Neural progenitor cell (in vitro differentiated cells): ENCODE measurements around the gene EIF3I. TPM values are rescaled to one million over a fixed set of nuclear protein-coding genes. Genes with fewer than 3 reads are reported as not detected.
A peak's percentile ranks its signal among the peaks of the same experiment; 100 is the strongest.

Experiments used
- DNase-seq: peaks from one replicate; pipeline ENCODE4 v3.0.0-alpha.2; 2016; ENCODE audit warnings: low spot score
- H2AFZ ChIP-seq: fragments of 200-600 bp; sonication (generic); replicated peaks from 2 replicates; pipeline ENCODE4 v1.6.1; 2016; ENCODE audit warnings: antibody characterized with exemption
- H3F3A ChIP-seq: fragments of 200-600 bp; sonication (generic); 2 replicates; pipeline ENCODE4 v1.6.1; 2016; ENCODE audit warnings: antibody characterized with exemption, low read depth
- H3K27ac ChIP-seq: fragments of 200-600 bp; sonication (generic); 2 replicates; pipeline ENCODE4 v1.5.1; 2016; ENCODE audit warnings: mild to moderate bottlenecking
- H3K27me3 ChIP-seq: fragments of 200-600 bp; sonication (generic); 2 replicates; pipeline ENCODE4 v1.6.1; 2016; ENCODE audit warnings: mild to moderate bottlenecking, moderate library complexity
- H3K36me3 ChIP-seq: fragments of 200-600 bp; sonication (generic); 2 replicates; pipeline ENCODE4 v1.5.1; 2016
- H3K4me1 ChIP-seq: fragments of 200-600 bp; sonication (generic); 2 replicates; pipeline ENCODE4 v1.6.1; 2016; ENCODE audit warnings: mixed run types
- H3K4me2 ChIP-seq: fragments of 200-600 bp; sonication (generic); 2 replicates; pipeline ENCODE4 v1.6.1; 2016
- H3K4me3 ChIP-seq: fragments of 200-600 bp; sonication (generic); 2 replicates; pipeline ENCODE4 v1.5.1; 2016
- H3K79me2 ChIP-seq: fragments of 200-600 bp; sonication (generic); 2 replicates; pipeline ENCODE4 v1.6.1; 2016; ENCODE audit warnings: low read depth
- H3K9ac ChIP-seq: fragments of 200-600 bp; sonication (generic); 2 replicates; pipeline ENCODE4 v1.6.1; 2016
- H3K9me3 ChIP-seq: fragments of 200-600 bp; sonication (generic); 2 replicates; pipeline ENCODE4 v1.5.1; 2016; ENCODE audit warnings: low read depth
- H4K20me1 ChIP-seq: fragments of 200-600 bp; sonication (generic); 2 replicates; pipeline ENCODE4 v1.6.1; 2016; ENCODE audit warnings: low read depth
- H3K27ac Mint-ChIP-seq: 3 replicates; pipeline ENCODE4 v1.8.0; 2021; ENCODE audit warnings: mixed read lengths
- H3K27me3 Mint-ChIP-seq: 2 replicates; pipeline ENCODE4 v1.8.0; 2022; ENCODE audit warnings: low read depth, mild to moderate bottlenecking, inconsistent platforms, moderate library complexity, mixed read lengths; ENCODE audit not compliant: insufficient read depth
- H3K36me3 Mint-ChIP-seq: 3 replicates; pipeline ENCODE4 v1.8.0; 2021; ENCODE audit warnings: mixed read lengths
- H3K4me1 Mint-ChIP-seq: 3 replicates; pipeline ENCODE4 v1.8.0; 2021; ENCODE audit warnings: mixed read lengths
- H3K4me3 Mint-ChIP-seq: 3 replicates; pipeline ENCODE4 v1.8.0; 2021; ENCODE audit warnings: mild to moderate bottlenecking, moderate library complexity, mixed read lengths
- H3K9me3 Mint-ChIP-seq: 3 replicates; pipeline ENCODE4 v1.8.0; 2020; ENCODE audit warnings: mixed read lengths
- EZH2 ChIP-seq: fragments of 200-600 bp; sonication (generic); IDR thresholded peaks from 2 replicates; pipeline ENCODE4 v1.6.1; 2017; ENCODE audit warnings: antibody characterized with exemption, mild to moderate bottlenecking, moderate library complexity
- EZH2phosphoT487 ChIP-seq: fragments of 200-600 bp; sonication (generic); IDR thresholded peaks from 2 replicates; pipeline ENCODE4 v1.6.1; 2017; ENCODE audit warnings: antibody characterized with exemption
- total RNA-seq: library from RNA; depleted of rRNA; stranded (reverse); fragments of >200 nt; gene quantifications from 2 replicates; pipeline ENCODE4 v1.2.3, GENCODE V29; 2015; ENCODE audit warnings: low replicate concordance
- TF ChIP-seq, protein P1 (sequence below): fragments of 200-600 bp; sonication (generic); IDR thresholded peaks from 2 replicates; pipeline ENCODE4 v1.5.1; 2017; ENCODE audit warnings: antibody characterized with exemption, mild to moderate bottlenecking

The EIF3I gene
- total RNA-seq, 1 donor from 2014 or later, result 204 TPM

DNA sequence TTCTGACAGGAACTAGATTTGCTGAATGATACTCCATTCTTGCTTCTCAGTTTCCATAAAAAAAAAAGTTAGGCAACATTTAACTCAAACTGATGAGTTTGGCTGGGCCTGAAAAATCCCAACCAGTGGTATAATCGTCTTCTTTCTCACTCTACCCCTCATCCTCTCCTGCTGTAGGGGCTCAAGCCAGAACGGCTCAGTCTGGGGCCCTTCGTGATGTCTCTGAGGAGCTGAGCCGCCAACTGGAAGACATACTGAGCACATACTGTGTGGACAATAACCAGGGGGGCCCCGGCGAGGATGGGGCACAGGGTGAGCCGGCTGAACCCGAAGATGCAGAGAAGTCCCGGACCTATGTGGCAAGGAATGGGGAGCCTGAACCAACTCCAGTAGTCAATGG lies 41.1 kb upstream of the EIF3I start:
- Histone ChIP-seq H3F3A (peaks cover 36% of the 10 kb centered on the region), H3K9ac (peak overlapping the region; percentile 71), H3K4me2 (peak overlapping the region; percentile 99), H3K27ac (no peak overlapping the region), H3K9me3 (no peaks in the 10 kb centered on the region), H3K4me1 (peaks cover 16% of the 10 kb centered on the region), H3K36me3 (no peaks in the 10 kb centered on the region), H3K27me3 (no peaks in the 10 kb centered on the region), H3K4me3 (peak overlapping the region; percentile 70), H4K20me1 (peaks cover 42% of the 10 kb centered on the region), H3K79me2 (peaks cover 61% of the 10 kb centered on the region), H2AFZ (no peak overlapping the region)
- DNase-seq, result no peak
- no peak overlapping the region for H3K27ac Mint-ChIP-seq
- H3K9me3 Mint-ChIP-seq, result no peaks in the 10 kb centered on the region
- peaks cover 2% of the 10 kb centered on the region for H3K27me3 Mint-ChIP-seq
- no peak for TF ChIP-seq EZH2
- TF ChIP-seq, protein P1, sequence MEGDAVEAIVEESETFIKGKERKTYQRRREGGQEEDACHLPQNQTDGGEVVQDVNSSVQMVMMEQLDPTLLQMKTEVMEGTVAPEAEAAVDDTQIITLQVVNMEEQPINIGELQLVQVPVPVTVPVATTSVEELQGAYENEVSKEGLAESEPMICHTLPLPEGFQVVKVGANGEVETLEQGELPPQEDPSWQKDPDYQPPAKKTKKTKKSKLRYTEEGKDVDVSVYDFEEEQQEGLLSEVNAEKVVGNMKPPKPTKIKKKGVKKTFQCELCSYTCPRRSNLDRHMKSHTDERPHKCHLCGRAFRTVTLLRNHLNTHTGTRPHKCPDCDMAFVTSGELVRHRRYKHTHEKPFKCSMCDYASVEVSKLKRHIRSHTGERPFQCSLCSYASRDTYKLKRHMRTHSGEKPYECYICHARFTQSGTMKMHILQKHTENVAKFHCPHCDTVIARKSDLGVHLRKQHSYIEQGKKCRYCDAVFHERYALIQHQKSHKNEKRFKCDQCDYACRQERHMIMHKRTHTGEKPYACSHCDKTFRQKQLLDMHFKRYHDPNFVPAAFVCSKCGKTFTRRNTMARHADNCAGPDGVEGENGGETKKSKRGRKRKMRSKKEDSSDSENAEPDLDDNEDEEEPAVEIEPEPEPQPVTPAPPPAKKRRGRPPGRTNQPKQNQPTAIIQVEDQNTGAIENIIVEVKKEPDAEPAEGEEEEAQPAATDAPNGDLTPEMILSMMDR, result no peak
- peaks cover 21% of the 10 kb centered on the region for H3K4me1 Mint-ChIP-seq
- H3K36me3 Mint-ChIP-seq, result peaks cover 28% of the 10 kb centered on the region
- H3K4me3 Mint-ChIP-seq, result peak overlapping the region; percentile 95

DNA sequence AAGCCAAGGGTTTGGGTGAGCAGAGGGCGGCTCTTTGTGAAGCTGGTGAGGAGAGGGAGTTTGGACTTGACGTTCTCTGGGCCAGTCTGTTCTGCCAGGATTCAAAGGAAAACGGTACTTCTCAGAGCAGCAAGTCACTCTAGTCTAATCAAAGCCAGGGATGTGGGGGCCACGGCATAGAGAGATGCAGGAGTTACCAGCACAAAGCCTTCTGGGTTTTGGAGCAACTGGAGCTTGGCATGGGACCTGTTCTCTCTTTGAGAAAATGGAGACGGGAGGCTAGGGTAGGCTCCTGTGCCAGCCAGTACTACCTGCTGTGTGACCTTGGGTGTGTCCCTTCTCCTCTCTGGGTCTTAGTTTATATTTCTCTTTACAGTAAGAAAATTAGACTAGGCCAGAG lies 40.6 kb upstream of the EIF3I start:
- Histone ChIP-seq H3K9ac (no peak overlapping the region), H3K27me3 (no peaks in the 10 kb centered on the region), H3F3A (peaks cover 35% of the 10 kb centered on the region), H3K4me1 (peaks cover 16% of the 10 kb centered on the region), H4K20me1 (peaks cover 47% of the 10 kb centered on the region), H3K79me2 (peaks cover 66% of the 10 kb centered on the region), H3K27ac (no peak overlapping the region), H2AFZ (no peak overlapping the region), H3K4me2 (peak overlapping the region; percentile 99), H3K36me3 (no peaks in the 10 kb centered on the region), H3K9me3 (no peaks in the 10 kb centered on the region), H3K4me3 (no peak overlapping the region)
- H3K27ac Mint-ChIP-seq, result no peak overlapping the region
- peak overlapping the region; percentile 95 for H3K4me3 Mint-ChIP-seq
- peaks cover 33% of the 10 kb centered on the region for H3K36me3 Mint-ChIP-seq
- no peak for DNase-seq
- H3K4me1 Mint-ChIP-seq, result peaks cover 24% of the 10 kb centered on the region
- no peak for TF ChIP-seq EZH2
- H3K9me3 Mint-ChIP-seq, result no peaks in the 10 kb centered on the region
- peaks cover 2% of the 10 kb centered on the region for H3K27me3 Mint-ChIP-seq

DNA sequence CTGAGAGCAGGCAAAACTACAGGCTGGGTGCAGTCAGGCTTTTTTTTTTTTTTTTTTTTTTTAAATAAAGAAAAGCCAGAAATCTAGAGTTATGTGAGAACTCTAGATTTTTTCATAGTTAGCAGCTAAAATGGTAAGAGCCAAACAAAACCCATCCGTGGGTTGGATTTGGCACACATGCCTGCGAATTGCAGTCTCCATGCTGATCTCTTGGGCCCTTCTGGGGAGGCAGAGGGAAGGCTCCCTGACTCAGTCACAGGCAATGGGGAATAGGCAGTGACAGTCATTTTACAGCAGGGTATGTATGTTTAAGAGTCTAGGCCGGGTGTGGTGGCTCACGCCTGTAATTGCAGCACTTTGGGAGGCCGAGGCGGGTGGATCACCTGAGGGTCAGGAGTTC lies 40.1 kb upstream of the EIF3I start:
- H3K9ac ChIP-seq, result no peak overlapping the region
- peaks cover 52% of the 10 kb centered on the region for H4K20me1 ChIP-seq
- Mint-ChIP-seq H3K4me1 (peaks cover 25% of the 10 kb centered on the region), H3K4me3 (no peak overlapping the region), H3K36me3 (peaks cover 34% of the 10 kb centered on the region), H3K9me3 (no peaks in the 10 kb centered on the region), H3K27me3 (peaks cover 2% of the 10 kb centered on the region), H3K27ac (no peak overlapping the region)
- H3K27me3 ChIP-seq, result no peaks in the 10 kb centered on the region
- TF ChIP-seq EZH2phosphoT487 (no peak), EZH2 (no peak)
- TF ChIP-seq, protein P1, result no peak
- peaks cover 71% of the 10 kb centered on the region for H3K79me2 ChIP-seq
- H3K4me2 ChIP-seq, result no peak overlapping the region
- H3K4me3 ChIP-seq, result no peak overlapping the region
- peaks cover 31% of the 10 kb centered on the region for H3F3A ChIP-seq
- no peak overlapping the region for H2AFZ ChIP-seq
- H3K36me3 ChIP-seq, result no peaks in the 10 kb centered on the region
- DNase-seq, result no peak
- H3K27ac ChIP-seq, result no peak overlapping the region
- peaks cover 16% of the 10 kb centered on the region for H3K4me1 ChIP-seq
- no peaks in the 10 kb centered on the region for H3K9me3 ChIP-seq

DNA sequence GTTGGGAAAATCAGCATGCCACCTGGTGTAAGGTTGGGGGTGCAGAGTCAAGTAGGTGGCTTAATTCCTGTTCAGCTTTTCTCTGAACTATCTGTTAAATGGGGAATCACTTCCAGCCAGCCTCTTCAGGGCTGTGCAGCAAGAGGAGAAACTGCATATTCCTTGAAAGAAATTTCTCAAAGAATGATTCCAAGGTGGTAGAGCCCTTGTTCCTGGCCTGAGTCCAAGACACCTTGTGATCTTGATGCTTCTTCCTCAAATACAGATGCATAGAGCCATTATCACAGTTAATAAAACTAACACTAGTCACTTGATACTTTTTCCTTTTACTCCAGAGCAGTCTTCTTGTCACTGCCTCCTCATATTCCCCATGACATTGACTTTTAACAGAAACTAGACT lies 37.6 kb upstream of the EIF3I start:
- H3K27me3 ChIP-seq, result no peaks in the 10 kb centered on the region
- H3K79me2 ChIP-seq, result peaks cover 81% of the 10 kb centered on the region
- H3K36me3 ChIP-seq, result peaks cover 5% of the 10 kb centered on the region
- no peaks in the 10 kb centered on the region for H3K9me3 Mint-ChIP-seq
- H3K9ac ChIP-seq, result no peak overlapping the region
- H3K4me2 ChIP-seq, result no peak overlapping the region
- peaks cover 6% of the 10 kb centered on the region for H3K27me3 Mint-ChIP-seq
- no peak overlapping the region for H3K4me3 ChIP-seq
- H3K27ac ChIP-seq, result no peak overlapping the region
- H3K4me1 Mint-ChIP-seq, result peaks cover 20% of the 10 kb centered on the region
- no peak for DNase-seq
- H3F3A ChIP-seq, result peaks cover 9% of the 10 kb centered on the region
- H3K27ac Mint-ChIP-seq, result no peak overlapping the region
- H3K4me3 Mint-ChIP-seq, result no peak overlapping the region
- TF ChIP-seq, protein P1, result no peak
- TF ChIP-seq EZH2phosphoT487, result no peak
- no peak for TF ChIP-seq EZH2
- H3K9me3 ChIP-seq, result no peaks in the 10 kb centered on the region
- H2AFZ ChIP-seq, result no peak overlapping the region
- H3K36me3 Mint-ChIP-seq, result peaks cover 49% of the 10 kb centered on the region
- peaks cover 59% of the 10 kb centered on the region for H4K20me1 ChIP-seq
- peaks cover 10% of the 10 kb centered on the region for H3K4me1 ChIP-seq
